GM19452 (cell line): ENCODE data around the gene OGA.

ENCODE experiments used
- ATAC-seq: cut with Tn5 transposase; IDR thresholded peaks from one replicate; pipeline ENCODE4 v1.9.1; 2021; ENCODE audit not compliant: unreplicated experiment

The OGA gene

DNA sequence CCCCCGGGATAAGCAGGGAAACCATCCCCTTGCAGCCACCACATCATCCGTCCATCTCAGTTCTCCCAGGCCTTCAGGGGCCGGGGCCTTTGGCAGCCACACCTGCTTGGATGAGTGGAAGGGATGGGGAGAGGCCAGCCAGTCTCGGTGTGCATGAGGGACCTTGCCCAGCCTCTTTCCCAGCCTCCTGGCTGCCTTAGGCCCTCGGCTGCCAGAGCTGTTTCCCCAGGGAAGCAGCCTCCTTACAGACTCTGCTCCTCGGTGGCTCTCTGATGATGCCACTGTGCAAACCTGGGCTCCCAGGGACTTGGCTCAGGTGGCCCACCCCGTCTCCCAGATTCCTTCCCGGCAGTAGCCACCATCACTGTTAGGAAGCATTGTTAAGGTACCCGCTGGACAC, 57.0 kb downstream of the OGA start:
- ATAC-seq: no peak

DNA sequence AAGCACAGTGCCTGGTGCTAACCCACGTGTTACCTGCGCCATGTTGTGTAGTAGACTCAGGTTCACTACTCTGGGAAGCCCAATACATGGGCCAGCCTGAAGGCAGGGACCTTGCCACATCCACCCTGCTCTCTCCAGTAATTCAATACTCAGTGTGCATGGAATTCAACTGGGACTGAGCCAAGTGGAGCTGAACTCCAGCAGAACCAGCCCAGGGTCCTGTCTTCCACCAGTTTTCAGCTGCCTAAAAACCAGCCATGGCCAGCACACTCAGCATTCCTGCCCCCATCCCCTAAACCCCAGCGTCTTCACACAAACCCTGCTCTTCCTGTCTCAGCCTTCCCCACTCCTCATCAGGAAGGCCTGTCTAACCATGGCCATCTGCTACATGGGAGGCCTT, 57.7 kb downstream of the OGA start:
- ATAC-seq: no peak

GRCh38 chr10:101759309-101760247, 58.7 kb downstream of the OGA start:
- ATAC-seq: no peak

DNA sequence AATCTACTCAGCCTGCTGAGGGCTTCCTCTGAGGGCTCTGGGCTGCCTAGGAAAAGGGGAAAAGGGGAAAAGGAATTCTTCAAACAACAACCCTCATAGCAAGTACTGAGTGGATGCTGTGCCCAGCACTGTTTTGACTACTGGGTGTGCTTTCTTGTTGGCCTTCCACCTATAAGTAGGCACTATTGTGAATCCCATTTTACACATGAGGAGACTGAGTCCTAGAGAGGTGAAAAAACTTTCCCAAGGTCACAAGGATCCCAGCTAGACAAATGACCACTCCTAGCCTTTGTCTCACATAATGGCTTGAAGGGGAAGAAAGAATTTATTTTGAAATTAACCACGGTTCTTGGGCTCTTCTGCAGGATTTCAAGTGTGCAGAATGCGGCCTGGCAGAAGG, 59.4 kb downstream of the OGA start:
- ATAC-seq: no peak

- ATAC-seq: no peak
Measured at GRCh38 chr10:101752241-101752640, 66.0 kb downstream of the OGA start.

- no peak for ATAC-seq
Measured at GRCh38 chr10:101749047-101750016, 68.9 kb downstream of the OGA start.

DNA sequence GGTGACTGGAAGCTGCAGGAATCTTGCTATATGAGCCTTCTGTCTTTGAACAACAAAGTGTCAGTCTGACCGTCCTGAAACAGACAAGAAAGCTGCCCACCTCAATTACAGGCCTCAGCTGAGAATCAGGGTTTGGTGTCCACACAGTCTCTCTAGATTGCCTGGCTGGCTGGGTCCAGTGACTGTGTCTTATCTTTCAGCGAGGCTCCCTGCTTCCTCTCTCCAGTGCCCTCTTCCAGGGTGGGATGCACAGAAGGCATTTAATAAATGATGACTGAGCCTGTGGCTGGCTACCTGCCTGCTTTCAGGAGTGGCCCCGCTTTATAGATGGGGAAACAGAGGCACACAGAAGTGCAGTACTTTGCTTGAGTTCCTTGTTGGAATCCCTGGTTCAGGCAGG, 69.7 kb downstream of the OGA start:
- no peak for ATAC-seq

DNA sequence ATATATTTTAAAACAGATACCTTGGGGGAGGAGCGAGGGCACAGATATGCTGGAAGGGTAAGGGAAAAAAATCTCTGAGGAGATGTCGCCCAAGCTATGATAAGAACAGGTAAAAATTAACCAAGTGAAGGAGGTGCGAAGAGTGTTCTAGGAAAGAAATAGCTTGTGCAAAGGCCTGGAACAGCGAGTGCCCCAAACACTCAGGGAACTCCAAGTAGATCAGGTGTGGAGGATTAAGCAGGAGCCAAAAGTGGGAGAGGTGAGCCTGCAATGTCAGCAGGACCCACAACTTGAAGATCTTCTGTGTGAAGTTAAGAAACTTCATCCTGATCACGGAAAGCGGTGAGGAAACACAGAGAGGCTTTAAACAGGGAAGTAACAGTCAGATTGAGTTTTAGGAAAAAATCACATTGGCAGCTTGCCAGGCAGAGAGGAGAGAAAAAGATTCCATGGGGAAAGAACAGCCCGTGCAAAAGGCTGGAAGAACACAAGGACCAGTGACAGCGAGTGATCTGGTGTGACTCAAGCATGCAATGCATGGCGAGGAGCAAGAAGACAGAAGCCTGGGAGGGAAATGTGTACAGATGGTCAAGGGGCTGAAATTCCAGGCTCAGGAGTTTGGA, 73.1 kb downstream of the OGA start:
- no peak for ATAC-seq

GRCh38 chr10:101744267-101744666, 74.0 kb downstream of the OGA start:
- ATAC-seq: no peak

- no peak for ATAC-seq
Measured at GRCh38 chr10:101741938-101742337, 76.3 kb downstream of the OGA start.

- no peak for ATAC-seq
Measured at GRCh38 chr10:101736666-101737065, 81.6 kb downstream of the OGA start.
